GM12875 (cell line): ENCODE measurements around the gene ABLIM2.
"Not testable (repeated sequence)": the region's sequence is repeated elsewhere in the genome, so short reads cannot be mapped to it uniquely, and the experiment has no call there.

Experiments
- H3K4me3 ChIP-seq: one replicate; pipeline ENCODE4 v1.5.1; 2011; ENCODE audit warnings: low read depth, low read length, control low read depth
- CTCF ChIP-seq: IDR thresholded peaks from 2 replicates; pipeline ENCODE4 v1.5.1; 2011; ENCODE audit warnings: low read depth, mild to moderate bottlenecking, control low read depth, inconsistent platforms, low read length, moderate library complexity, borderline replicate concordance; ENCODE audit not compliant: insufficient read depth

Gene ABLIM2

DNA sequence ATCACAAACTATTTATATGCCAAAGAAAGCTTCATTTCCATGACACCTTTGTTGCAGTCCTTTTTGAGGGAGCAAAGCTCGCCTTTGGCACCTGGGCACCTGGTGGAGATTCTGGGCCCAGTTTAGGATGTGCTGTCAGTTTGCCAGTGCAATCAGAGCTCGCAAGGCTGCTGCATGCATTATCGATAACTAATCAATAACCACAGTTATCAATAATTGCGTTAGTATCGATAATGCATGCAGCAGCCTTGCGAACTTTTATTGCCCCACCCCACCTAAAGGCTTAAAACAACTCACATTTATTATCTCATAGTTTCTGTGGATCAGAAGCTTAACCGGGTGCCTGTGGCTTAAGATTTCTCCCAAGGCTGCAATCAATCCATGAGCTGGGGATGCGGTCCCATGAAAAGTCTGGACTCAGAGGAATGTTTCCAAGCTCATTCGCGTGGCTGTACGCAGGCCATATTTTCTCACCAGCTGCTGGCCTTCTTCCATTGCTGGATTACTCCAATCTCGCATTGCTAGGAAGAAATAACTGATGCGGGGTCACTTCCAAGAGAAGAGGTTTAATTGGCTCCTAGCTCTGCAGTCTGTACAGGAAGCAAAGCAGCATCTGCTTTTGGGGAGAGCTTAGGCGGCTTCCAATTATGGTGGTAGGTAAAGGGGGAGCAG lies 212.8 kb downstream of the ABLIM2 start:
- no peak overlapping the region for H3K4me3 ChIP-seq
- no peak for TF ChIP-seq CTCF

- no peak overlapping the region for H3K4me3 ChIP-seq
- no peak for TF ChIP-seq CTCF
Observed at GRCh38 chr4:7944599-7945220, 213.9 kb downstream of the ABLIM2 start.

DNA sequence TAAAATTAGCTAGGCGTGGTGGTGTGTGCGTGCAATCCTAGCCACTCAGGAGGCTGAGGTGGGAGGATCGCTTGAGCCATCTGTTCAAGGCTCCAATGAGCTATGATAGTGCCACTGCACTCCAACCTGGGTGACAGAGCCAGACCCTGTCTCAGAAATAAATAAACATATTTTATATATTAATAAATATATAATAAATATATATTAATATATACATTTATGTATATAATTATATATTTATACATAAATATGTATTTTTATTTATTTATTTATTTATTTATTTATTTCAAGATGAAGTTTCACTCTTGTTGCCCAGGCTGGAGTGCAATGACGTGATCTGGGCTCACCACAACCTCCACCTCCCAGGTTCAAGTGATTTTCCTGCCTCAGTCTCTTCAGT lies 214.9 kb downstream of the ABLIM2 start:
- H3K4me3 ChIP-seq: not testable (repeated sequence)

DNA sequence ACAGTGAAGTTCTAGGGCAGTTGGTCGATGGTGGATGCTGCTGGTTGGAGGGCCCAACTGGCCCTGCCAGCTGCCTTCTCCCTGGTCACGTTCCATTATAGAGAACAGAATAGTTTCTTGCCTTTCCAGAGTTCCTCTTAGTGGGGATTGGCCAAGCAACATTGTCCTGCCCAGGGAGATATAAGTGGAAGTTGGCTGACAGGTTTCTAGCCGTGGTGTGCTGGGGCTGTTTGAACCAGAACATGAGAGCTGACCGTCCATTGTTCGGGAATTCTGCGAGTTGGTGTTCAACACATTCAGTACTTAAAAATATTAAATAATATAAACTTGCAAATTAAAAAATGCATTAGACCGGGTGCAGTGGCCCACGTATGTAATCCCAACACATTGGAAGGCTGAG lies 215.4 kb downstream of the ABLIM2 start:
- H3K4me3 ChIP-seq: no peak overlapping the region
- TF ChIP-seq CTCF: no peak

DNA sequence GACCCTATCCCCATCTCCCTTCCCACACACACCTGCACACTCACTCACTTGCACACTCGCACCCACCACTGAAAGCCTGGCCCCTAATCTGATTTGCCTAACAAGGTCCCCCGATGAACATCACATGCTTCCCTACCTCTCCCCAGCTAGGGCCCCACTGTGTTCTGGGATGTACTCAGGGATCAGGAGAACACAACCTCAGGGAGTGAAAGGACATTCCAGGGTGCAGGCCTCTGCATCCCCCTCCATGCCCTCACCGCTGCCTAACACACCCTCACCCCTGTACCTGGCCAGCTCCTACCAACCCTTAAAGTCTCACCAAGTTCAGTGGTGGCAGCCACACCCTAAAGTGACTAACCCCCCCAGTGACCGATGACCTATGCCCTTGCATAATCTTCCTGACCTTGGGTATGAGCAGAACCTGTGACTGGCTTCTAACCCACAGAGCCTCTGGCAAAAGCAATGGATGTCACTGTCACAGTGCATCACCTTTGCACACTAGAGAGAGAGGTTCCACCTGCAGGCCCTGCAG lies 216.6 kb downstream of the ABLIM2 start:
- H3K4me3 ChIP-seq: no peak overlapping the region
- no peak for TF ChIP-seq CTCF

DNA sequence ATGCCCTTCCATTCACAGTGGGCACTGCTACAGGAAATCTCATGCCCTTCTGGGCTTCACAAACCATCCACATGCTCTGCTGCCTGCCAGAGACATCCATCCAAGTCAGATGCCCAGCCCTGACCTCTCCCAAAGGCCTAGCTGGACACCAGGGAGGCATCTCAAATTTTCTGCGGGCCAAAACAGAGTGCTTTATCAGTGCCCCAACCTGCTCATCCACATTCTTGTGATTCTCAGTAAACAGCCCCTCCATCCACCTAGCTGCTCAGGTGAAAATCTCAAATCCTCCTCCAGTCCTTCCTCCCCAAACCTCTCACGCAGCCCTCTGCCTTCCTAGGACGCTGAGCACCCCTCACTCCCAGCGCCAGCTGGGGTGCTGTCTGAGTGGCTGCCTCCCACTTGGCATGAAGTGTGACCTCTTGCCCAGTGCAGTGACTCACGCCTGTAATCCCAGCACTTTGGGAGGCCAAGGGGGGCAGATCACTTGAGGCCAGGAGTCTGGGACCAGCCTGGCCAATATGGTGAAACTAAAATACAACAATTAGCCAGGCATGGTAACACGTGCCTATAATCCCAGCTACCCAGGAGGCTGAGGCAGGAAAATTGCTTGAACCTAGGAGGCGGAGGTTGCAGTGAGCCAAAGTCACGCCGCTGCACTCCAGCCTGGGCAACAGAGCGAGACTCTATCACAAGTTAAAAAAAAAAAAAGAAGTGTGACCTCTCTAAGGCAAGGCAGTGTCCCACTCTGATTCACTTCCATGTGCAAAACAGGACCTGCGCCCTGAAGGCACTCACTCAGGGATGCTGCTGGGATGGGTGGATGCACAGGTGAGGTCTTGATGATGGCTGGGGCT lies 217.3 kb downstream of the ABLIM2 start:
- H3K4me3 ChIP-seq: no peak overlapping the region
- no peak for TF ChIP-seq CTCF

- no peak within 1 kb of the TSS for H3K4me3 ChIP-seq
- TF ChIP-seq CTCF: no peak
Observed at GRCh38 chr4:7939377-7940108, 219.1 kb downstream of the ABLIM2 start, which contains the start of gene AFAP1. Gene AFAP1, minus strand, starts transcription at chr4:7939861. Its CDS starts 67,783 bp downstream, at chr4:7872078.
